Lower lobe of right lung (tissue), 2 donors: ENCODE measurements around the gene CCDC38. TPM values are rescaled to one million over a fixed set of nuclear protein-coding genes. Genes with fewer than 3 reads are reported as not detected.
A peak's percentile ranks its signal among the peaks of the same experiment; 100 is the strongest.

Source experiments
- ATAC-seq, 2 donors: fragments of 200-7000 bp; cut with Tn5 transposase; one replicate each; pipeline ENCODE4 v1.9.1; 2020 to 2022; ENCODE audit warnings: mild to moderate bottlenecking in 2 of 2, moderate library complexity in 2 of 2
- DNase-seq: peaks from one replicate; pipeline ENCODE4 v3.0.0-alpha.2; 2020
- H3K27ac ChIP-seq: fragments of 200-600 bp; one replicate; pipeline ENCODE4 v1.8.0; 2022
- H3K27me3 ChIP-seq: fragments of 200-600 bp; one replicate; pipeline ENCODE4 v1.8.0; 2022; ENCODE audit warnings: low read depth
- H3K36me3 ChIP-seq: fragments of 200-600 bp; one replicate; pipeline ENCODE4 v1.8.0; 2022; ENCODE audit warnings: mild to moderate bottlenecking
- H3K4me1 ChIP-seq: fragments of 200-600 bp; one replicate; pipeline ENCODE4 v1.8.0; 2022
- H3K4me3 ChIP-seq: fragments of 200-600 bp; one replicate; pipeline ENCODE4 v1.8.0; 2022; ENCODE audit warnings: mild to moderate bottlenecking
- H3K9me3 ChIP-seq: fragments of 200-600 bp; one replicate; pipeline ENCODE4 v1.8.0; 2022
- CTCF ChIP-seq: fragments of 200-600 bp; IDR thresholded peaks from one replicate; pipeline ENCODE4 v1.8.0; 2022; ENCODE audit warnings: antibody characterized with exemption, mild to moderate bottlenecking
- intact Hi-C: fragments of 100-400 bp; cut with DNase I; formaldehyde crosslinking; loops from one replicate; pipeline ENCODE4 v1.11.0; 2022
- total RNA-seq: library from RNA; stranded (reverse); fragmentation: NEBNext Ultra II Directional; extraction: Animal tissue kit (Norgen Biotek cat#: 25700); gene quantifications from one replicate; pipeline ENCODE4 v1.2.1, GENCODE V29; 2021
- donor health status: DM: no; HTN: yes; CAD: no; lungs with severe emphysema.

CCDC38 gene
- total RNA-seq, 1 donor from 2014 or later, result 0.24 TPM

- DNase-seq, result no peak
- peak; percentile 56 for TF ChIP-seq CTCF
- intact Hi-C loops, result no loop called here
Measured at GRCh38 chr12:95820096-95820703, 122.2 kb downstream of the CCDC38 start.

More at GRCh38 chr12:95820096-95820703, 122.2 kb downstream of the CCDC38 start:
- H3K36me3 ChIP-seq, result no peaks in the 10 kb centered on the region
- H3K27me3 ChIP-seq, result no peaks in the 10 kb centered on the region
- no peaks in the 10 kb centered on the region for H3K9me3 ChIP-seq
- no peaks in the 10 kb centered on the region for H3K4me1 ChIP-seq
- H3K4me3 ChIP-seq, result no peak overlapping the region
- no peak overlapping the region for H3K27ac ChIP-seq
- ATAC-seq, result peak in 1 of 2 donors; percentile 67

Other genes starting within 250 kb of the CCDC38 start
- 140 TPM for gene NTN4, start 151.8 kb downstream of the CCDC38 start, total RNA-seq
- 15.2 TPM for gene SNRPF, start 83.7 kb downstream of the CCDC38 start, total RNA-seq
- gene AMDHD1, start 717 bp upstream of the CCDC38 start, total RNA-seq, result 1.8 TPM
- 7.3 TPM for gene HAL, start 53.7 kb upstream of the CCDC38 start, total RNA-seq
- 567 TPM for gene LTA4H, start 93.0 kb upstream of the CCDC38 start, total RNA-seq